AG09309 (cell line): ENCODE measurements around the gene PDLIM1.

Source experiments
- DNase-seq: peaks from one replicate; pipeline ENCODE4 v3.0.0-alpha.2; 2010; ENCODE audit warnings: low read depth
- H3K4me3 ChIP-seq: 2 replicates; pipeline ENCODE4 v1.5.1; 2011; ENCODE audit warnings: mild to moderate bottlenecking, low read depth, low read length, moderate library complexity; ENCODE audit not compliant: control insufficient read depth
- TF ChIP-seq, protein P1 (sequence below): IDR thresholded peaks from 2 replicates; pipeline ENCODE4 v1.5.1; 2011; ENCODE audit warnings: mild to moderate bottlenecking, low read depth, low read length, inconsistent platforms; ENCODE audit not compliant: insufficient read depth, control insufficient read depth; ENCODE audit errors: missing control alignments

The PDLIM1 gene

GRCh38 chr10:95333997-95334804 is 43.4 kb upstream of the PDLIM1 start:
- peak; percentile 46 for DNase-seq
- H3K4me3 ChIP-seq, result no peak overlapping the region

GRCh38 chr10:95332666-95333249 is 42.0 kb upstream of the PDLIM1 start:
- H3K4me3 ChIP-seq, result no peak overlapping the region
- TF ChIP-seq, protein P1, sequence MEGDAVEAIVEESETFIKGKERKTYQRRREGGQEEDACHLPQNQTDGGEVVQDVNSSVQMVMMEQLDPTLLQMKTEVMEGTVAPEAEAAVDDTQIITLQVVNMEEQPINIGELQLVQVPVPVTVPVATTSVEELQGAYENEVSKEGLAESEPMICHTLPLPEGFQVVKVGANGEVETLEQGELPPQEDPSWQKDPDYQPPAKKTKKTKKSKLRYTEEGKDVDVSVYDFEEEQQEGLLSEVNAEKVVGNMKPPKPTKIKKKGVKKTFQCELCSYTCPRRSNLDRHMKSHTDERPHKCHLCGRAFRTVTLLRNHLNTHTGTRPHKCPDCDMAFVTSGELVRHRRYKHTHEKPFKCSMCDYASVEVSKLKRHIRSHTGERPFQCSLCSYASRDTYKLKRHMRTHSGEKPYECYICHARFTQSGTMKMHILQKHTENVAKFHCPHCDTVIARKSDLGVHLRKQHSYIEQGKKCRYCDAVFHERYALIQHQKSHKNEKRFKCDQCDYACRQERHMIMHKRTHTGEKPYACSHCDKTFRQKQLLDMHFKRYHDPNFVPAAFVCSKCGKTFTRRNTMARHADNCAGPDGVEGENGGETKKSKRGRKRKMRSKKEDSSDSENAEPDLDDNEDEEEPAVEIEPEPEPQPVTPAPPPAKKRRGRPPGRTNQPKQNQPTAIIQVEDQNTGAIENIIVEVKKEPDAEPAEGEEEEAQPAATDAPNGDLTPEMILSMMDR, result no peak
- DNase-seq, result no peak

More at GRCh38 chr10:95333997-95334804, 43.4 kb upstream of the PDLIM1 start:
- TF ChIP-seq, protein P1, result no peak

DNA sequence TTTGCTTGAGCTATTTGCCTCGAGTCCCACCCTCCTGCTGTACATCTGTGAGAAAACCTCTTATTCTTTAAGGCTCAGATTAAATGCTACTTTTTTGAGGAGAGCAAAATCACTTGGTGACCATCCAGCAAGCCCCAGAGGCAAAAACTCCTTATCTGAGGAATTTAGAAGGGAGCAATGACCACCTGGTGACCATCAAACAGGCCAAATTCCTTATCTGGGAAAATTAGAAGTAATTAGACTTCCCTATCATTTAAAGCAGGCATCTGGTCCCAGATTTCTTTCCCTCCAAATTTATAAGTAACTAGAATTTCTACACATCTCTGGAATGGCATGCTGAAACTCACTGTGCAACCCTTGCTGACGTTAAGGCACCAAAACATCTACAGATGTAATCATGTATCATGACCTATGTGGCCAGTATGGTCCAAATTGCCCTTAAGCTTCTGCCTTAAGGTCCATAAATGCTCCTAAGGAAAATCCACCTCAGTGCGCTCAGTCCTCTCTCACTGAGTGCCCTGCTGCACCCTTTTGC is 40.9 kb upstream of the PDLIM1 start:
- no peak for DNase-seq
- TF ChIP-seq, protein P1, result no peak
- H3K4me3 ChIP-seq, result no peak overlapping the region

DNA sequence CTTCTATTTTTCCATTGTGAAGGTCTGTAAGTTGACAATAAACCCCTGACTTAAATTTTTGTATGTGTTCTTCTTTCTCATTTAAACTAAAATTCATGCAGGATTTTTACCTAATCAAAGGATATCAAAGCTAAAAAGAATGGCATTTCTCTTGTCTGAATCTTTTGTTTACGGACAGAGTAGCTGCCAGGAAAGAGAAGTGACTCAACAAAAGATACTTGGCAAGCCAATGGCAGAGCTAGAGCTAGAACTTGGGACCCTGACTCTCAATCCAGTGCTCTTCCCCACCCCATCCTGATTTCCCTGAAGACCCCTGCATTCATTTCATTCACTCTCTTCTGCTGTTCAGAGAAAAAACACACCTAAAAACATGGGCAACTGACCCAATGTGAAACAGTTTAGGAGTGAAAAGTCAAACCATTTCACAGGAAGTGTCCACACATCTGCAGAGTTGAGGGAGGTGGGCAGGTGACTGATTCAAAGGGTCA is 40.2 kb upstream of the PDLIM1 start:
- H3K4me3 ChIP-seq, result no peak overlapping the region
- TF ChIP-seq, protein P1, result no peak
- DNase-seq, result no peak

GRCh38 chr10:95329296-95329695 is 38.5 kb upstream of the PDLIM1 start:
- H3K4me3 ChIP-seq, result no peak overlapping the region
- TF ChIP-seq, protein P1, result no peak
- no peak for DNase-seq

DNA sequence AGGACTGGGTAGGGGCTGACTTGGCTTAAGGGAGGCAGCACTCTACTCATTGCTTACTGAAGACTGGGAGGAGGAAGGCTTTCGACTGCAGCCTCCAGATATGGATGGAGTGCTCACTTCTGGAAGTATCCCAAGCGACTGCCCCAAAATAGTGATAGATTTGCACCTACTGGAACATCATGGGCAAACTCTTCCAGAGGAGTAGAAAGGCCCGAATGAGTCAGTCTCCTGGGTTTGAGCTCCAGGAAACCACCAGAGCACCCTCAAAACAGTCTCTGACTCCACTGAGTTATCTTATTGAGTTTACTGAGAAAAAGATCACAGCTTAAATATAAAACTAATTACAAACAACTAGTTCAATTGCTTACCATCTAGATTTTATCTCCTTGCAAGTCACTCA is 37.2 kb upstream of the PDLIM1 start:
- no peak for DNase-seq
- TF ChIP-seq, protein P1, result no peak
- H3K4me3 ChIP-seq, result no peak overlapping the region
